CD4-positive, alpha-beta T cell treated with Interleukin-6 for 4 hours (primary cell): ENCODE measurements around the gene MPP2.
"Not testable (repeated sequence)": the region's sequence is repeated elsewhere in the genome, so short reads cannot be mapped to it uniquely, and the experiment has no call there.

Experiments used
- DNase-seq: peaks from one replicate; pipeline ENCODE4 v3.0.0-alpha.2; 2020; ENCODE audit warnings: mixed read lengths

MPP2 gene

GRCh38 chr17:43873815-43874214, 33.5 kb downstream of the MPP2 start:
- DNase-seq, result no peak

GRCh38 chr17:43873091-43873490, 34.2 kb downstream of the MPP2 start:
- no peak for DNase-seq

- no peak for DNase-seq
Measured at GRCh38 chr17:43871946-43872690, 35.2 kb downstream of the MPP2 start.

GRCh38 chr17:43869031-43869430, 38.3 kb downstream of the MPP2 start:
- not testable (repeated sequence) for DNase-seq

- DNase-seq, result no peak
Measured at GRCh38 chr17:43868226-43868994, 38.9 kb downstream of the MPP2 start.

GRCh38 chr17:43864161-43864984, 43.0 kb downstream of the MPP2 start:
- no peak for DNase-seq

GRCh38 chr17:43861960-43862359, 45.4 kb downstream of the MPP2 start:
- DNase-seq, result no peak

GRCh38 chr17:43860927-43861622, 46.3 kb downstream of the MPP2 start:
- DNase-seq, result no peak

- DNase-seq, result no peak
Measured at GRCh38 chr17:43860077-43860725, 47.1 kb downstream of the MPP2 start.

GRCh38 chr17:43857957-43858600, 49.3 kb downstream of the MPP2 start:
- no peak for DNase-seq

- no peak for DNase-seq
Measured at GRCh38 chr17:43857141-43857540, 50.2 kb downstream of the MPP2 start.

- DNase-seq, result no peak
Measured at GRCh38 chr17:43856141-43856540, 51.2 kb downstream of the MPP2 start.

GRCh38 chr17:43855061-43855460, 52.3 kb downstream of the MPP2 start:
- no peak for DNase-seq

GRCh38 chr17:43854498-43854897, 52.8 kb downstream of the MPP2 start:
- DNase-seq, result no peak

- no peak for DNase-seq
Measured at GRCh38 chr17:43853546-43853945, 53.8 kb downstream of the MPP2 start.

- no peak for DNase-seq
Measured at GRCh38 chr17:43852571-43852970, 54.8 kb downstream of the MPP2 start.

- DNase-seq, result no peak
Measured at GRCh38 chr17:43849116-43849515, 58.2 kb downstream of the MPP2 start.

- no peak for DNase-seq
Measured at GRCh38 chr17:43848601-43849000, 58.7 kb downstream of the MPP2 start.

- DNase-seq, result no peak
Measured at GRCh38 chr17:43846963-43847371, 60.4 kb downstream of the MPP2 start, which contains the start of gene CD300LG. CD300LG (plus strand) TSS chr17:43847176; CDS start chr17:43847217, 41 bp downstream.

GRCh38 chr17:43846221-43846712, 61.1 kb downstream of the MPP2 start:
- peak; percentile 77 for DNase-seq

GRCh38 chr17:43845766-43846165, 61.6 kb downstream of the MPP2 start:
- DNase-seq, result no peak
